Cerebellar cortex (tissue), 1 donor: ENCODE data around the gene GPR150.

Source experiments
- DNase-seq: peaks from one replicate; pipeline ENCODE4 v3.0.0-alpha.2; 2015; ENCODE audit warnings: low spot score

Gene GPR150

GRCh38 chr5:95620030-95620869 is at the start of gene GPR150:
TSS of gene GPR150 (plus strand) at chr5:95620087. CDS start at chr5:95620276, 189 bp downstream.
- peak; percentile 22 for DNase-seq

GRCh38 chr5:95572016-95572415 is 47.9 kb upstream of the GPR150 start:
- no peak for DNase-seq

GRCh38 chr5:95581576-95581975 is 38.3 kb upstream of the GPR150 start:
- DNase-seq, result no peak

- DNase-seq, result no peak
Measured at GRCh38 chr5:95583992-95584391, 35.9 kb upstream of the GPR150 start.

GRCh38 chr5:95590880-95591279 is 29.0 kb upstream of the GPR150 start:
- no peak for DNase-seq

- no peak for DNase-seq
Measured at GRCh38 chr5:95591490-95591901, 28.4 kb upstream of the GPR150 start.

GRCh38 chr5:95595289-95595931 is 24.5 kb upstream of the GPR150 start:
- no peak for DNase-seq

- no peak for DNase-seq
Measured at GRCh38 chr5:95599252-95599651, 20.6 kb upstream of the GPR150 start.

GRCh38 chr5:95600557-95600956 is 19.3 kb upstream of the GPR150 start:
- no peak for DNase-seq

- DNase-seq, result no peak
Measured at GRCh38 chr5:95605786-95606185, 14.1 kb upstream of the GPR150 start.

GRCh38 chr5:95606419-95606818 is 13.5 kb upstream of the GPR150 start:
- no peak for DNase-seq

GRCh38 chr5:95609711-95610110 is 10.2 kb upstream of the GPR150 start:
- DNase-seq, result peak; percentile 17

- DNase-seq, result no peak
Measured at GRCh38 chr5:95610546-95610945, 9.3 kb upstream of the GPR150 start.

GRCh38 chr5:95611396-95611795 is 8.5 kb upstream of the GPR150 start:
- DNase-seq, result no peak

GRCh38 chr5:95613514-95613913 is 6.4 kb upstream of the GPR150 start:
- DNase-seq, result no peak

- no peak for DNase-seq
Measured at GRCh38 chr5:95615164-95615467, 4.8 kb upstream of the GPR150 start.

GRCh38 chr5:95617057-95617456 is 2.8 kb upstream of the GPR150 start:
- DNase-seq, result no peak

- DNase-seq, result no peak
Measured at GRCh38 chr5:95619096-95619495, 791 bp upstream of the GPR150 start.

GRCh38 chr5:95619514-95620029 is 315 bp upstream of the GPR150 start:
- peak; percentile 1 for DNase-seq

- no peak for DNase-seq
Measured at GRCh38 chr5:95620870-95621838, 1.3 kb downstream of the GPR150 start.

GRCh38 chr5:95621839-95622629 is 2.1 kb downstream of the GPR150 start:
- DNase-seq, result peak; percentile 31
